NCI-H460 (cell line): ENCODE data around the gene PSMA5. TPM values are rescaled to one million over a fixed set of nuclear protein-coding genes. Genes with fewer than 3 reads are reported as not detected.
"Not testable (repeated sequence)": the region's sequence is repeated elsewhere in the genome, so short reads cannot be mapped to it uniquely, and the experiment has no call there.

Experiments
- DNase-seq: peaks from one replicate; pipeline ENCODE4 v3.0.0-alpha.2; 2016; ENCODE audit warnings: low read depth; ENCODE audit errors: extremely low read depth
- polyA plus RNA-seq: library from polyadenylated mRNA; depleted of rRNA; stranded (reverse); fragments of >200 nt; gene quantifications from 2 replicates; pipeline ENCODE4 v1.2.3, GENCODE V29; 2014; cell fraction: nucleus; rRNA removed
- total RNA-seq: library from RNA; depleted of rRNA; stranded (reverse); fragments of >200 nt; shearing (Covaris generic); gene quantifications from 2 replicates; pipeline ENCODE4 v1.2.3, GENCODE V29; 2014; rRNA removed

PSMA5 gene
- 85.5 and 98.2 TPM in 2 replicates for total RNA-seq
- 43.4 and 47.9 TPM in 2 replicates for polyA plus RNA-seq

DNA sequence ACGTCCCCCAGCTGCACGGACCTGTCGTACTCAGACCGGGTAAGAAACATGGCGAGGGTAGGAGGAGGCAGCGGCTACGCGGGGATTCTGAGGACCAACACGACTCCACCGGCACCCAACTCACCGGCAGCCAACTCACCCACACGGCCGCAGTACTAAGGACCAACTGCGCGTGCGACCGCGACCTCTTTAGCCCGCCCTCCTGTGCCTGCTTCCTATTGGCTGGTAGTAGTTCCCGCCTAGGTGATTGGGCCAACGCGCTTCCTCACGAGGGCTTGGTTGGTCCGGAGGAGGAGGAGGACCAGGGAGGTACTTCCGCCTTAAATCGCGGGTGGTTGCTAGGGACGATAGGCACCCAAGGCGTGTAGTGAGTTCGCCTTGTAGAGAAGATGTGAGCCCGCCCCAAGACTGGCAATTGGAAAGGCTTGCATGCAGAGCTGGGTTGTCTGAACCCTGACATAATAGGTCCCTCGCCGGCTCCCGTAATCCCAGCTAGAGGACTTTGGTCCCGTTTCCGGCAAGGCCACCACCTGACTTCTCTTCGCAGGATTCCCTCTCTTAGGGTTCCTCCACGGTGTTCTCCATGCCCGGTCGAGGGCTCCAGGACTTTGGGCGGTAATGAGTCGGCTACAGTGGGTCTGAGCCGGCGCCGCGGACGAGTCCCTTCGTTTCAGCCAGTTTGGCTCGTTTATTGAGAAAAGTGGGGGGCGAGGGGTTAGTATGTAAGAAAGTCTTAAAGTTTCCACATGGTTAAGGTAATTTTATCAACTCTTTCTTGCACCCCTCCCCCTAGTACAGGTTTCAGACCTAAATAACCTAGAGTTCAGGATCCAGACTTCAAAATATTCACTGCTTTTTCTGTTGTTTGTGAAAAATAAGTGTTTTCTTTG lies at the start of gene PSMA5:
TSS of gene PSMA5 (minus strand) at position 168 of the 890 bp plus-strand sequence. CDS start at position 50, 118 bp downstream.
- peak; percentile 97 for DNase-seq

DNA sequence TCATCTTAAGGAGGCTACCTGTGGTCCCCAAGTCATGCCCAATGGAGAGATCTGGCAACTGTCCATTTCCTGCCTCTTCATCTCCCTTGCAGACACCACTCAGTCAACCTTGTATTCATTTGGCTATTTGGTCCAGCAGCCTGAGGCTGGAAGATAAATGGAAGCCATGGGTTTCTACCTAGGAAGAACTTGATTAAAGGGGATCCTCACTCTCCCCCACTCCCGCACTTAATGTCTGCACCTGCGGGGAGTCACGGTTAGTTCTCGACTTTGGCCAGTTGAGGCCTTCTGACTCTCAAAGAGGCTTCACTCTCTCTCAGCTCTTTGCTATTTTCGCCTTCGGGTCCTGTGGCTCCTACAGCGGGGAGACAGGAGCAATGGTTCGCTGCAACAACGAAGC lies 49.0 kb upstream of the PSMA5 start:
- DNase-seq, result no peak

GRCh38 chr1:109474697-109475096 lies 48.4 kb upstream of the PSMA5 start:
- no peak for DNase-seq

DNA sequence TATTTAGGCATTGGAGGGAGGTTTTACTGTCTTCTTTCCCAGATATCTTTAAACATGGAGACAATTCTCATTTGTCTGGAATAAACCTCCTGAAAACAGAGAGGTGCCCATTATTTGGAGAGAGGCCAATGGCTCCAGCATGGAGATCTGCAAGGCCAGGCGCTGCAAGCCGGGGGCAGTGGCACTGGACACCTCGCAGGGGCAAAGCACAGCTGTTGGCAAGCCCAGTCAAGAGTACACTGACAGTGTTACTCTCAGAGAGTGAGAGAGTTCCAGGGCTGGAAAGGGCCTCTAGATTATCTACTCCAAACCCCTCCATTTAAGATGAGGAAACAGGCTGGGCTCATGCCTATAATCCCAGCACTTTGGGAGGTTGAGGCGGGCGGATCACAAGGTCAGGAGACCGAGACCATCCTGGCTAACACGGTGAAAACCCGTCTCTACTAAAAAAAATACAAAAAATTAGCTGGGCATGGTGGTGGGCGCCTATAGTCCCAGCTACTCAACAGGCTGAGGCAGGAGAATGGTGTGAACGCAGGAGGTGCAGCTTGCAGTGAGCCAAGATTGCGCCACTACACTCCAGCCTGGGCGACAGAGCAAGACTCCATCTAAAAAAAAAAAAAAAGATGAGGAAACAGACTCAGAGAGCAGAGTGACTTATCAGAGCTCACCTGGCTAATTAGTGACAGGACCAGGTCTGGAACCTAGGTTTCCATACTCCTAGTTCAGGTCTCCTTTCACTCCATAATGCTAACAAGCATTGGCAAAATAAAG lies 47.2 kb upstream of the PSMA5 start:
- not testable (repeated sequence) for DNase-seq

DNA sequence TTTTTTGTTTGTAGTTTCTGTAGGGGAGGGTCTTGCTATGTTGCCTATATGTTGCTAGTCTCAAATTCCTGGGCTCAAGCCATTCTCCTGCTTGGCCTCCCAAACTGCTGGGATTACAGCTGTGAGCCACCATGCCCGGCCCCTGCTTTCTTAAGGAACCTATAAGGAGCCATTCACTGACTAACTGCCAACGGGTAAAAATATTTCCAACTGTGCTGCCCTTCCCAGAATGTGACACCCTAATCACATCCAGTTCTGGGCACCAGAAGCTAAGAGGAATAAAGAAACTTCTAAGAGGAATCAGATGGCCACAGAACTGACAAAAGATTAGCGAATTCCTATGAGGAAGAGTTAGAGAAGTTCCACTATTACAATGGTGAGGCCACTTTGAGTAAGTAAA lies 46.5 kb upstream of the PSMA5 start:
- DNase-seq, result no peak

- no peak for DNase-seq
Measured at GRCh38 chr1:109470245-109470644, 44.0 kb upstream of the PSMA5 start.

GRCh38 chr1:109468903-109469302 lies 42.7 kb upstream of the PSMA5 start:
- DNase-seq, result no peak

DNA sequence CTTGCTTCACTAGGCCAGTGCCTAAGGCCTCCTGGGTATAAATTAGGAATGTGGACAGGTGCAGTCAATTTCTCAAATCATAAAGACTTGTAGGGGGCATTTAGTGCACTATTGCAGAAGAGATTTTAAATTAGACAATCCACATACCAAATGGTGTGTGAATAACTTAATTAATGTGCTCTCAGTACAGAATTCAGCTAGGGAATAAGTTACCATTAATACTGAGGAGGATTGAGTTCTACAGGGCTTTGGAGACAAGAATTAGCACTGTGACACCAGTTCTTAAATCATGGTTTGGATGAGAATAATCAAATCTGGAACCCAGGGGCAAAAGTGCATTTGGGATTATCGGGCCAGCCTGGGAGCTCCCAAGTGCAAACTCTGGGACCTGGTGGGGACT lies 41.8 kb upstream of the PSMA5 start:
- DNase-seq, result no peak

DNA sequence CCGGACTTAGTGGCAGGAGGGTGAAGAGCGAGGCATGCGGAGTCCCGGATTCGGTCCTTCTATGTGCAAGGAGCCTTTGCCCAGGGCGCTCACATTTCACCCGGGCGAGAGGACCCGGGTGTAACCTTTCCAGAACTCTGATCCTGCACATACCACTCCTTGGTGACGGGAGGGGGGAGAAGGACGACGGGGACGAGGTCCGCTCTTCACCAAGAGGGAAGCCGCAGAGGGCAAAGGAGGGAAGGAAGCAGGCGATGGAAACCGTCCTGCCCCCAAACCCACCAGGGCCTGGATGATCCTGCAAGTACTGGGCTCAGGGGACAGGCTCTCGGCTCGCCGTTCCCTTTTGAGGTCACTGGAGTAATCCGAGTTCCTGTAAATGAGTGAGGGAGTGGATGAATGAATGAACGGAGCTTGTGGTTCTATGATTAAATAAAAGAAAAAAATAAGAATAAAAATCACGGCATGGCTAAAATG lies 41.1 kb upstream of the PSMA5 start:
- no peak for DNase-seq

DNA sequence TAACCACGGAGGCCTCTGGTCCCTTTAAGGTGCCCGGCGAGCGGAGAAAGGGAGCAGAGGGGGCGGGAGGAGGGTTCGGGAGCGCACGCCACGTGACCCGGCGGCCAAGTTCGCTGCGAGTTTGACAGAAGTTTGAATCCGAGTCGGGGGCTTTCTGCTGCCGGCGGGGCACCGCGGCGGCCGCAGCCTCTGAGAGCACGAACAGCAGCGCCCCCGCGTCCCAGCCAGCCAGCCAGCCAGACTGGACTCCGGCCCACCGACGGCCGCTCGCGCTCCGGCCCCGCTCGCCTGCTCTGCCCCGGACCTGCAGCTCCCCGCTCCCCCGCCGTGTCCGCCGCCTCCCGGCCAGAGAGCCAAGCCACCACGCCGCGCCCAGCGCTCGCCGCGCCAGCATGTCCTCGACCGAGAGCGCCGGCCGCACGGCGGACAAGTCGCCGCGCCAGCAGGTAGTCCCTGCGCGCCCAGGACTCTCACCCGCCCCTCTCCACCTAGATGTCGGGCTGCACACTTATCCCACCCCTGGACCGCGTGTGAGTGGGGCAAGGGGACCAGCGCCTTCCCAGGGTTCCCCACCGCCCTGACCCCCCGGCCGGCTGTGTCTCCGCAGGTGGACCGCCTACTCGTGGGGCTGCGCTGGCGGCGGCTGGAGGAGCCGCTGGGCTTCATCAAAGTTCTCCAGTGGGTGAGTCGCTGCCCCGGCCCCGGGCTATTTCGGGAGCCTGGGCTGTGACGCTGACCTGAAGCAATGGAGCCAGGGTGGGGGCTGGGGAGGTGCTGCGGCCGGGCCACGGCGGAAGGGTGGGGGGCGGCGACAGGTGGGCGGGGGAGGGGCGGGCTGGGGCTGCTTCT lies 40.4 kb upstream of the PSMA5 start, which contains the start of gene SYPL2:
TSS of gene SYPL2 (plus strand) at position 95 of the 849 bp plus-strand sequence. CDS start at position 393, 298 bp downstream.
- no peak for DNase-seq

DNA sequence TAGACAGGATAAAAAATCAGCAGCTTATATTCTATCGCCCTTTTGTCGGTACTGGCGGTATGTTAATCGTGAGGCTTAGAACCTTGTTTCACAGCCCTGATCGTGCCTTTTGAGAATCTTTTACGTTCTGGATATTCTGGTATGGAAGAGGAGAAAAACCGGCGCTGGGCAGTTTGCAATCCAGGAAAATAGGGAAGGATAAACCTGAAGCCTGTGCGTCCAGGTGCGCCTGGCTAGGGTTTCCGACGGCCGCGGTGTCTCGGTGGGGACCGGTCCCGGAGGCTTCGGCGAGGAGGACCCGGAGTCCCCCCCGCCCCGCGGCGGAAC lies 39.8 kb upstream of the PSMA5 start:
- no peak for DNase-seq

DNA sequence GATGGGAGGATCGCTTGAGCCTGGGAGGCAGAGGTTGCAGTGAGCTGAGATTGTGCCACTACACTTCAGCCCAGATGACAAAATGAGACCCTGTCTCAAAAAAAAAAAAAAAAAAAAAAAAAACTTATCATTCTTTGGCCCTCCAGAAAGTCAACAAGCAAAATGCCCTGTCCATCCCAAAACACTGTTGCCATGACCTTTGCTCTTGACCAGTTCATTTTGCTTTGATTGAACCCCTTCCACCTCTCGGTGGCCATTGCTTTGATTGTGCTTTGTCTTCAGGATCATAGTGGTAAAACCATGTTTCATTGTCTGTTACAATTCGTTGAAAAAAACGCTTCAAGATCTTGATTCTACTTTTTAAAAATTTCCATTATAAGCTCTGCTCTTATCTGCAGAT lies 31.6 kb upstream of the PSMA5 start:
- no peak for DNase-seq

- DNase-seq, result no peak
Measured at GRCh38 chr1:109454497-109455133, 28.4 kb upstream of the PSMA5 start.

- no peak for DNase-seq
Measured at GRCh38 chr1:109447524-109447923, 21.3 kb upstream of the PSMA5 start.

- DNase-seq, result not testable (repeated sequence)
Measured at GRCh38 chr1:109445949-109446695, 19.9 kb upstream of the PSMA5 start.

DNA sequence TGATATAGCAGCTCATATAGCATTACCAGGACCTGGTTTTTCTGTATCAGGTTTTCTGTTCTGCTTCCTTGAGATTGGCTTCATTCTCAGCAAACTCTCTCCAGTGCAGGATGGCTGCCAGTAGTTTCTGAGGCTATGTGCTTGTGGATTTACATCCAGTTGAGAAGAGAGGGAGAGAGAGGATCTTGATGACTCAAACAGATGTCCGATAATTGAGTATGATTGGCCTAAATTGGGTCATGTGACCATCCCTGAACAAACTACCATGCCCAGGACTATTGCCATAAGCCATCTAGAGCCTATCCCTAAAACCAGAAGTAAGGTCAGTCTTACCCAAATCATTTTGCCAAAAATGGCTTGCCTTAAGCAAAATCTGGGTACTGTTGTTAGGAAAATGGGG lies 18.1 kb upstream of the PSMA5 start:
- no peak for DNase-seq

DNA sequence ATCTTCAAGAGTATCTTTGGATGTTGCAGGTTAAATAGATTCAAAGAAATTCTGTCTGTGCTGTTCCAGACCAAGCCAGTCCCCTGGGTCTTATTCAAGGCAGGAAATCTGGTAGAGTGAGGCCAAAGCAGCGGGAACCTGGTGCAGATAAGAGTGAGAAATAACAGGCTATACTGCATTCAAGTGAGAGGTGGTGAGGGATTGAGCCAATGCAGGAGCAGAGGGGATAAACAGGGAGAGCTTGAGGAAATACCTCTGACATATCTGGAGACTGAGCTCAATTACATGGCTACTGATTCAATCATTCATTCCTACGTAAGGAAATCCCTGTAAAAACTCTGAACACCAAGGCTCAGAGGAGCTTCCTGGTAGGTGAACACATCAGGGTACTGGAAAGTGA lies 17.2 kb upstream of the PSMA5 start:
- DNase-seq, result no peak

DNA sequence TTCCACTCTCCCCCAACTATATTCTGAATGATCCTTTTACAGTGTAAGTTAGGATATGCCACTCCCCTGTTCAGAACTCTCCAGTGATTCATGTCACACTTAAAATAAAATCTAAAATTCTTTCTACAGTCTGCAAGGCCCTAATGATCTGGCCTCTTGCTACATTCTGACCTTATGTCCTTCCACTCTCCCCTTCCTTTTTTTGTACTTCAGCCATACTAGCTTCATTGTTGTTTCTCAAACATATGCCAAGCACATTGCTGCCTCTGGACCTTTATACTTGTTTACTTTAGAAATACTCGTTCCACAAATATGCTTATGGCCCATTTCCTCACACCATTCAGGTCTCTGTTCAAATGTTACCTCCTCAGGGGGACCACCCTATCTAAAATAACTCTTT lies 14.8 kb upstream of the PSMA5 start:
- no peak for DNase-seq

DNA sequence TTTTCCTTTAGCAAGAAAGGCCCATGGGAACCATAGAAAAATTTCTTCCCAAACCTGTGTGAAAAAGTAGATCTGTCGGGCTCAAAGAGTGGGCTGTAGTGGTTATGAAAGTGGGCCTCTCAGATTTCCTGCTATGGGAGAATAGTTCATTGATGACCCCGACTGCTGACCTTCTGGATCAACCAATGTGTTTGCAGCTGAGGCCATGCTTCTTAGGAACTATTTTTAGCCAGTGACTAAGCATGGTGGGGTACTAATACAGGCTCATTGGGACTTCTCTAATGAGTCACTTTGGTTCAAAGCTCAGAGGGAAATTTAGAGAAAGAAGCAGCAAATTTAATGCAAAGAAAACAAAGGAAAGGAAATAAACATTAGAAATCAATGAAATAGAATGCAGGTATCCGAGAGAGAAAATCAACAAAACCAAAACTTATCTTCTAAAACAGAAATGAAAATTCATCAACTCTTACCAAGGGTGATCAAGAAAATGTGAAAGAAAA lies 12.6 kb upstream of the PSMA5 start:
- DNase-seq, result no peak
